Limb (tissue), 2 donors: Measurements from ENCODE around the gene GALNS.
"Not testable (repeated sequence)": the region's sequence is repeated elsewhere in the genome, so short reads cannot be mapped to it uniquely, and the experiment has no call there.

Source experiments
- DNase-seq, 2 donors: peaks; one replicate each; pipeline ENCODE4 v3.0.0-alpha.2; 2016; ENCODE audit errors: extremely low spot score in 2 of 2

GALNS gene

GRCh38 chr16:88889702-88890352, 33.1 kb upstream of the GALNS start:
- DNase-seq, result not testable (repeated sequence)

GRCh38 chr16:88888461-88889387, 32.0 kb upstream of the GALNS start:
- no peak for DNase-seq

- DNase-seq, result no peak
Observed at GRCh38 chr16:88888057-88888456, 31.3 kb upstream of the GALNS start.

DNA sequence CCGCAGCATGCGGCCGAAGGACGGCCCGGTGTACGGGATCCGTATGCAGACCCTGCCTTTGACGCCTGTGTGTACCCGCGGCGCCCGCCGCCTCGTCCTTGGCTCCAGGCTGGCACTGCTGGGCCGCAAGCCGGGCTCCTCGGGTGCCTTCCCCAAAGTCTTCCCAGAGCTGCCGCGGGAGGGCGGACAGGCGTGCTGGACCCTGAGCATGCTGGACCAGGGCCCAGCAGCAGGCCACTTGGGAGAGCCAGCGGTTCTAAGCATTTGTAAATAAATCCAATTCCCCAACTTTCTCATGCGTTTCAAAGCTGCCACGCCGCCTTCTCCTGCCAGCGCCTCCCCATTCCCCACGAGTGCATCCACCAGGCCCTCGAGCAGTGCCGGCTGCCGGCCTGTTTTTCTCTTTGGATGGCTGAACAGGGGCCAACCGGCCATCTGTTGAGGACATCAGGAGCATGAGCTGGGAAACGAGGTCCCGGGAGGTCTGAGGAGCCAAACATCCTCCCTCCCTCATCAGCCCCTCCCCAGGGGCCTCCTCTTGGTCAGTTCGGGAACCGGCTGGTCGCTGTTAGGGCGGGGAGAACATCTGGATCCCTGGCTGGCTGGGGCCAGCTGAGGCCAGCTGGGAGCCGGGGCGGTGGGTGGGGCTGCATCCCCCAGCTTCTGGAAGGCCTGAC, 30.2 kb upstream of the GALNS start:
- DNase-seq, result peak; percentile 58 to 64

DNA sequence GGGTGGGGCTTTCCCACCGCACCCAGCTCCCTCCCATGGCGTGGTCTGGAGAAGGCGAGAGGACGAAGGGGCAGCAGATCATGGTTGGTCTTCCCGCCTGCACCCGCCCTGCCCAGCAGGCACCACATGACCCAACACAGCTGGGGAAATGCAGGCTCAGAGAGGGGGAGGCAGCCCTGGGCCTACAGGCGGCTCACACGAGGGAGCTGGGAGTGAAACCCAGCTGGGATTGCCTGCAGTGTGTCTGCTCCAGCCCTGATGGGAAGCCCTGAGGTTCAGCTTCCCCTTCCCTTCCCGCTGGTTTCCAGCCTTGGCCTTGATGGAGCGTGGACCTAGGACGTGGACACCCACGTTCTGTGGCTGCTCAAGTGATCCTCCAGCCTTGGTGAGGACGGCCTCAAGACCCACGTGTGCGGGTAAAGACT, 29.7 kb upstream of the GALNS start:
- DNase-seq, result no peak

DNA sequence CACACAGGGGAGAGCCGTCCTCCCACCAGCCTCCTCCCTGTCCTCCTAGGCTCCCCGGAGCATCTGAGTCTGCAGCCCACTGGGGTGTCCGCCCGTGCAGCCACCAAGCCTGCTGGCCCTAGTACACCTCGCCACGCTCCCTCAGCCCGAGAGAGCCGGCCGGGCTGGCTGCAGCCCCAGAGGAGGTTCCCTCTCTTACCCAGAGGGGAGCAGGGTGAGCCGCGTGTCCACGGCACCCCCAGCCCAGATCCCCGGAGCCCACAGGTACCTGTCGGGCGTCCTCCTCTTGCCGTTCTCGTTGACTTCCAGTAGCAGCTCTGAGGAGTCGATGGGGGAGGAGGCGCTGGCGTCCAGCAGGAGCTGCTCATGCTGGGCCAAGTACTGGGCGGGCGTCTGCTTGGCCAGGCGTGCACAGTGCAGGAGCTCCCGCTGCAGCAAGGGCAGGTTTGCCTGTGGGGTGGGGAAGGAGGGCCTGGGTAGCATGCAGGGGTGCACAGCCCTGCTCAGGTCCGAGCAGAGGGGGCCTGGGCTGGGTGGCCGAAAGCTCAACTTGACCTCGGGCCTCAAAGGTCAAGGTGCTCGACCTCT, 29.0 kb upstream of the GALNS start:
- DNase-seq, result no peak

GRCh38 chr16:88884569-88885271, 28.0 kb upstream of the GALNS start:
- no peak for DNase-seq

- DNase-seq, result no peak
Observed at GRCh38 chr16:88883946-88884345, 27.2 kb upstream of the GALNS start.

DNA sequence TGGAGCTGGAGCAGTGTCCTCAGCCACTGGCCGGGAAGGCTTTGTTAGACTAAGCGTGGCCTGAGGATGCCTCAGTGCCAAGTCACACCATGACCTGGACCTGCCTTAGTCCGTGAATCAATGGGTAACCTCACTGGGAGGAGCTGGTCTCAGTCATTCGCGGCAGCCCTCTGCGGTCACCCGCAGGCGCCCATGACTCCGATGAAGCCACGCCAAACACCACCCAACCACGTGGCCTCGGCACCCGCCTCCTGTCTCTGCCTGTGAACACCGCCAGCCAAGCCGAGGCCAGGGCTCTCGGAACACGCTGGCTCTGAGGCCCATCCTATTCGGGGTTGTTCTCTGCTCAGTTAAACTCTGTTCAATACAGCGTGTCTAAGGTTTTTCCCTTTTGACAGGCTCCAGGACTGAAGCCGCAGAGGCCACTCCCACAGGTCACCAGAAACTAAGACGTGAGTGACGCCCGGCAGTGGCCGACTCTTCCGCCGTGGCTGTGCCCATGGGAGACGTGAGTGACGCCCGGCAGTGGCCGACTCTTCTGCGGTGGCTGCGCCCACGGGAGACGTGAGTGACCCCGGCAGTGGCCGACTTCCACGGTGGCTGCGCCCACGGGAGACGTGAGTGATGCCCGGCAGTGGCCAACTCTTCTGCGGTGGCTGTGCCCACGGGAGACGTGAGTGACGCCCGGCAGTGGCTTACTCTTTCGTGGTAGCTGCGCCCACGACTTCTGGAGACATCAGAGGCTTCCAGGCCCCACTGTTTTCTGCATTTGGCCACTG, 26.6 kb upstream of the GALNS start:
- no peak for DNase-seq

DNA sequence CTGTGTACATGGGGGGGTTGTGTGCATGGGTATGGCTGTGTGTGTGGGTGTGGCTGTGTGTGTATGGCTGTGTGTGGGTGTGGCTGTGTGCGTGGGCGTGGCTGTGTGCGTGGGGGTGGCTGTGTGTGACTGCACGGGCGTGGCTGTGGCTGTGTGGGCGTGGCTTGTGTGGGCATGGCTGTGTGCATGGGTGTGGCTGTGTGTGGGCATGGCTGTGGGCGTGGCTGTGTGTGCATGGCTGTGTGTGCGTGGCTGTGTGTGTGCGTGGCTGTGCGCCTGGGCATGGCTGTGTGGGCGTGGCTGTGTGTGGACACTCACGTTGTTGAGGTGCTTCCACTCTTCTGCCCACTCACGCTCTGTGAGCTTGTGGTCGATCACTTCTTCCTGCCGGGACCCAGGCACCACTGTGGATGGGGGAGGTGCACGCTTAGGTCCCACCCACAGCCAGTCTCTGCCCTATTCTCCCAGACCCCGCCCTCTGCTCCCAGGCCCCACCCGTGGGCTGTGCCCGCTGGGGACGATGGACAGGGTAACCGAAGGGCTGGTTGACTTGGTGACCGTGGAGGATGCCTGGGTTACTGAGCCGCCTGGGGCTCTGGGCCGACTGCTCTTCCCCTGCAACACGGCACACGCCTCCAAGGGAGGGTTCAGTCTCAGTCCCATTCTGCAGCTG, 25.7 kb upstream of the GALNS start:
- DNase-seq, result no peak

DNA sequence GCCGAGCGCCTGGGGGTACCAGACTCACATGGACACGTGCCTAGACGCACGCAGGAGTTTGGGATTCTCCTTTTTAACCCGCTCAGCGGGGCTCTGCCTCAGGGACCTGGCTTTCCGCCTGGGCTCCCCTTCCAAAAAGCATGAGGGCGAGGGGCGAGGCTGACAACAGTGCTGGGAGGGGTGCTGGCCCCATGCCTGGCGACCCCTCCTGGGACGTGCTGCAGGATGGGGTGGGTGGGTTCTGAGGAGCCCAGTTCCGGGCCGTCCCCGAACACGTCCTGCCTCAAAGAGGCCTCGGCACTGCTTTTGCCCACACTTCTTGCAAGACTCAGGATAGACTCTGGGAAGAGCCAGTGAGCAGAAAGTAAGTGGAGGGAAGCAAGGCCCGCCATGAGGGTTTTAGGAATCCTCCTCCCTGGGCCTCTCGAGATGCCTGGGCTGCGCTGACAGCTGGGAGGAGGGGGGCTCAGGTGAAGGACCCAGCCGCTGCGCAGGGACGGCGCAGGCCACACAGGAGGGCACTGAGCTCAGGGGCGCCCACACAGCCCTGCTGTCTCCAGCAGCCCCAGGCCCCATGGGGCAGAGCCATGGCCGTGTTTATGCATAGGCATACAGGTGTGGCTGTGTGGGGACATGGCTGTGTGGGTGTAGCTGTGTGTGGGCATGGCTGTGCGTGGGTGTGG, 25.1 kb upstream of the GALNS start:
- DNase-seq, result no peak

- no peak for DNase-seq
Observed at GRCh38 chr16:88881007-88881615, 24.4 kb upstream of the GALNS start.

DNA sequence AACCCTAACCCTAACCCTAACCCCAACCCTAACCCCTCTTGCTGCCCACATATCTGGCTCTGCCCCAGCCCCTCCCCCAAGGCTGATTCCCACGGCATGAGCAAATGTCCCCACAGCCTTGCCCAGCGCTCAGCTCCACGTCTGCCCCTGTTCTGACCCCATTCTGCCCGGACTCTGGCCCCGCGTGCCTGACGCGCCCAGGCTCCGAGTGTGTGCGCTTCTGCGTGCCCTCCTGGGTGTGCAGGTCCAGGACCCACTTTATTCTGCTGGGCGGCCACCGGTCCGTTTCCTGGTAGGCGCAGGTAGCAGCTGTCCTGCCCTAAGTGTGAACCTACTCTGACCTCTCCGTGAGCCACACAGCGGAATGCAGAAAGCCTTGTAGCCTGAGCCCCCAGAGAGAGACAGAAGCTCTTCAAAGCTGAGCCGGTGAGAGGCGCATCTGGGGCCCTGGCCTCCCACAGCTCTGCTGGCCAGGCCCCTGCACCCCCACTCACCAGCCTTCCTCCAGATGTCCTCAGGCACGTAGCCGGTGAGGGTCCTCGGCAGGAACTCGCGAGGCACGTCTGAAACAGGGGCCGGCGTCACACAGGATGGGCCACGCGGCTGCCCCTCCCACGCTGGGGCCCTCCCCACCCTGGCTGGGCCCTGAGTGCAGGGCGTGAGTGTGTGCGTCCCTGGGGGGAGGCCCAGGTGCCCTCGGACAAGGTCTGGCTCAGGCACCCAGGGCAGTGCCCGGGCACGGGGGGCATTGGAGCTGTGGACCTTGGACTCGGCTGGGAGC, 23.7 kb upstream of the GALNS start:
- DNase-seq, result no peak

DNA sequence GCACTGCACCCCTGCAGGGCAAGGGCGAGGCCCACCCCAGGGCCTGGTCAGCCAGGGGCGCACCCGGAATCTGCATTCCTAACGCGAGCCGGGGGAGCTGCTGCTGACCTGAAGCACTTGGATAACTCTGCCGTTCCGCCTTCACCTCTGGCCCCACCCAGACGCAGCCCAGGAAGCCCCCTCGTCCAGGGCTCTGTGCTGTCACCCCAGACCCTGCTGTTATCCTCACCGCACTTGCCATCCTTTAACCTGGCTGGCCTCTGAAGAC, 23.0 kb upstream of the GALNS start:
- no peak for DNase-seq

- no peak for DNase-seq
Observed at GRCh38 chr16:88878967-88879787, 22.4 kb upstream of the GALNS start.

DNA sequence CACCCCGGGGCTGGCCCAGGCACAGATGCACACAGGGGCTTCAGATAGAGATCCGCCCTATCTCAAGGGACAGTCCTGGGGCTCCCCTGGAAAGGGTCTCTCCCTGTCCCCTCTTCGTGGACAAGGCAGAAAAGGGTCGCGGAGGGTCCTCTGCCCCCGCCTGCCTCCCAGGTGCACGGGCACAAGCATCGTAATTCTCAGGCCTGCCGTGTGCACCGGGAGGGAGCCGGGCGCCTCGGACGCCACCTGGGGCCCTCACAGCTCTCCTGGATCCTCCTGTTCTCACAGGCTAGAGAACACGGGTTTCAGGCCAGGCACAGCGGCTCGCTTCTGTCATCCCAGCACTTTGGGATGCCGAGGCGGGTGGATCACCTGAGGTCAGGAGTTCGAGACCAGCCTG, 21.6 kb upstream of the GALNS start:
- no peak for DNase-seq

DNA sequence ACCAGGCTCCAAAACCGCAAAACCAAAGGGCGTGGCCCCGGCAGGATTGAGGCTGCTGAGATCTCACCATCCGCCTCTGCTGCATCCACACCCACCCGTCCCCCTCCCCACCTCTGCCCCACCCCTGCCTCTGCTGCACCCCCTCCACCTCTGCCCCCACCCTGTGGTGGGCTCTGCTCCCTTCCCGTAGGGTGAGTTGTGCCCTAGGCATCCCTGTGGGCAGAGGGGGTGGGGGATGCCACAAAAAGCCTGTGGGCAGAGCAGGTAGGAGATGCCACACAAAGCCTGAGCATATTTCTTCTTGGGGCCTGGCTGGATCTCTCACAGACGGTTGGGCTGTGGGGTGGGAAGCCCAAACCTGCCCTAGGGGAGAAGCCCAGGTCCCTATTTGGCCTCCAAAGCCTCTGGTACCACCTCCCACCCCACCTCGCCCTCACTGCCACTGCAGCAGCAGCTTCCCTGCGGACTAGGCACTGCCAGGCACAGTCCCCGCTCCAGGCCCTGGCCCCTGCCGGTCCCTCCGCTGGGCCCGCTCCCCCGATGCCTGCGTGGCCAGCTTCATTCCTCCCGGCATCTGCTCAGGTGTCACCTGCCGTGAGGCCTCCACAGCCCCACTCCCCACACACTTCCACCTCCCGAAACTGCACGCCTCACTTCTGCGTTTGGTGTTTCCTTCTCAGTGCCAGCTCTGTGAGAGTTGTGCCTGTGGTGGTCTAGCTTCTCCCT, 21.0 kb upstream of the GALNS start:
- no peak for DNase-seq
